Measurements from ENCODE around the gene CIAO2B.
A peak's percentile ranks its signal among the peaks of the same experiment; 100 is the strongest.

The CIAO2B gene

GRCh38 chr16:66913711-66914110 is 20.5 kb downstream of the CIAO2B start:
- no peak overlapping the region for H4K8ac ChIP-seq (ENCODE audit: low read depth, low read length)
- no CpG with 5 or more reads among the region's 4 CpGs for WGBS, 2 donors (ENCODE audit: extremely low coverage in 2 of 2, insufficient read length in 2 of 2, insufficient replicate concordance in 1 of 2)
- no peak overlapping the region for H2BK120ac ChIP-seq (ENCODE audit: low read depth, low read length)
- H3K4ac ChIP-seq (ENCODE audit: low read length): no peak overlapping the region
- no peaks in the 10 kb centered on the region for H3K36me3 ChIP-seq (replicated peaks in 1 of 2; ENCODE audit: control insufficient read depth in 2 of 2, insufficient read depth in 2 of 2, low read length in 2 of 2)
- H2BK5ac ChIP-seq (ENCODE audit: low read length): no peak overlapping the region
- H3K27ac ChIP-seq (replicated peaks; ENCODE audit: low read length): no peak overlapping the region
- no peak overlapping the region for H3K23ac ChIP-seq (ENCODE audit: low read depth, low read length, poor library complexity)
- no peak overlapping the region for H2AFZ ChIP-seq (ENCODE audit: low read length)
- no peak overlapping the region for H3K9ac ChIP-seq (ENCODE audit: low read depth, low read length, poor library complexity)
- no peak overlapping the region for H2BK12ac ChIP-seq (ENCODE audit: low read length)
- H3K4me1 ChIP-seq (ENCODE audit: control insufficient read depth in 2 of 2, insufficient read depth in 1 of 2, low read depth in 1 of 2, low read length in 2 of 2): peaks cover 0 to 10% of the 10 kb centered on the region in 2 donors
- H3K27me3 ChIP-seq (ENCODE audit: control insufficient read depth in 3 of 3, insufficient read depth in 3 of 3, low read depth in 1 of 3, low read length in 3 of 3): peaks cover 0 to 37% (median 0%) of the 10 kb centered on the region in 3 experiments
- no peak for DNase-seq (ENCODE audit: low spot score)
- H2BK15ac ChIP-seq (ENCODE audit: low read length): no peak overlapping the region
- no peak overlapping the region for H3K18ac ChIP-seq (ENCODE audit: low read length)
- H3K79me1 ChIP-seq (ENCODE audit: low read depth, low read length): no peaks in the 10 kb centered on the region
- peak overlapping the region; percentile 31 for H2AK5ac ChIP-seq (ENCODE audit: low read depth, low read length)
- H3K4me2 ChIP-seq (ENCODE audit: insufficient read depth, low read length, poor library complexity, severe bottlenecking): no peak overlapping the region
- peak overlapping the region; percentile 63 for H3K14ac ChIP-seq (ENCODE audit: low read length)
- H4K91ac ChIP-seq (ENCODE audit: low read depth, low read length, poor library complexity): no peak overlapping the region
- peaks cover 0 to 1% of the 10 kb centered on the region in 2 donors for H3K9me3 ChIP-seq (replicated peaks in 1 of 2; ENCODE audit: control insufficient read depth in 2 of 2, insufficient read depth in 1 of 2, low read depth in 1 of 2, low read length in 2 of 2)
- H3K4me3 ChIP-seq (ENCODE audit: low read length in 2 of 2): no peak overlapping the region

DNA sequence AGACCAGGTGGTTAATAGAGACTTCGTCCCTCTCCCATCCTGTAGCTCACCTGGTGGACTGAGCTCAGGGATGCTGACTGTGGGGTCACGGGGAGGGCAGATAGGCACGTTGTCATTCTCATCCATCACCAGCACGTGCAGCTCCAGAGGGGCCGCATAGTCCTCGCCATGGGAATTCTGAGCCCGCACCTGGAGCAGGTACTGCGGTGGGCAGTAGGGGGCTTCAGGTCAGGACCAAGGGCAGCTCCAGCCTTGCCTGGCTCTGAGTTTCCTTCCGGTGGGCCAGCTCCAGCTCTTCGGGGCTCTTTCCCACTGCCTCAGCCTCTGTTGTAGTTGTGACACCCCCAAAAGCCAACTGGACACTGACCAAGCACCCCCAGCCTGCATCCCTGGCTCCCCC is 21.1 kb downstream of the CIAO2B start:
- no peak overlapping the region for H2BK12ac ChIP-seq (ENCODE audit: low read length)
- no CpG with 5 or more reads among the region's 10 CpGs for WGBS, 2 donors (ENCODE audit: extremely low coverage in 2 of 2, insufficient read length in 2 of 2, insufficient replicate concordance in 1 of 2)
- H3K18ac ChIP-seq (ENCODE audit: low read length): no peak overlapping the region

DNA sequence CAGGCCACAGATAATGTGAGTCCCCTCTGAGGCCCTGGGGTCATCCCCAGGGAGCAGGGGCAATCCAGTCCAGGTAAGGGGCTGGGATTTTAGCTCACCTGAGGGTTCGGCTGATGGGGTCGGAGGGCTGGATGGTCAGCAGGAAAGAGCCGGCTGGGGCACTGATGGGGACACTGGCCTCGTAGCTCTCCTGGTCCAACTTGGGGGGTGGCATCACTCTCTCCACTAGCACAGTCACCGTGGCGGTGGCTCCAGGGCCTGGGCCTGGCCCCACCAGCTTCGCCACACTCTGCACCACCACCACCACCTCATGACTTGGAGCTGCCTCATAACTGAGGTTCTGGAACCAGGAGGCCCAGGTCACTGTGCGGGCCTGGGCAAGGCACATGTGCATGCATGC is 22.4 kb downstream of the CIAO2B start:
- H4K91ac ChIP-seq (ENCODE audit: low read depth, low read length, poor library complexity): no peak overlapping the region
- H3K4me2 ChIP-seq (ENCODE audit: insufficient read depth, low read length, poor library complexity, severe bottlenecking): no peak overlapping the region
- no peak overlapping the region for H2BK15ac ChIP-seq (ENCODE audit: low read length)
- no peak for DNase-seq (ENCODE audit: low spot score)
- peak overlapping the region; percentile 76 for H2BK12ac ChIP-seq (ENCODE audit: low read length)
- peak overlapping the region; percentile 33 for H3K18ac ChIP-seq (ENCODE audit: low read length)
- peak overlapping the region; percentile 69 for H3K23ac ChIP-seq (ENCODE audit: low read depth, low read length, poor library complexity)
- H2BK5ac ChIP-seq (ENCODE audit: low read length): peak overlapping the region; percentile 72
- H3K9ac ChIP-seq (ENCODE audit: low read depth, low read length, poor library complexity): peak overlapping the region; percentile 66
- H3K36me3 ChIP-seq (replicated peaks in 1 of 2; ENCODE audit: control insufficient read depth in 2 of 2, insufficient read depth in 2 of 2, low read length in 2 of 2): no peaks in the 10 kb centered on the region
- H3K79me1 ChIP-seq (ENCODE audit: low read depth, low read length): no peaks in the 10 kb centered on the region
- H2BK120ac ChIP-seq (ENCODE audit: low read depth, low read length): no peak overlapping the region
- WGBS, 2 donors (ENCODE audit: extremely low coverage in 2 of 2, insufficient read length in 2 of 2, insufficient replicate concordance in 1 of 2): no CpG with 5 or more reads among the region's 8 CpGs
- peaks cover 0 to 10% of the 10 kb centered on the region in 2 donors for H3K4me1 ChIP-seq (ENCODE audit: control insufficient read depth in 2 of 2, insufficient read depth in 1 of 2, low read depth in 1 of 2, low read length in 2 of 2)
- no peak overlapping the region for H2AFZ ChIP-seq (ENCODE audit: low read length)
- H4K8ac ChIP-seq (ENCODE audit: low read depth, low read length): no peak overlapping the region
- peaks cover 0 to 1% of the 10 kb centered on the region in 2 donors for H3K9me3 ChIP-seq (replicated peaks in 1 of 2; ENCODE audit: control insufficient read depth in 2 of 2, insufficient read depth in 1 of 2, low read depth in 1 of 2, low read length in 2 of 2)
- no peak overlapping the region for H2AK5ac ChIP-seq (ENCODE audit: low read depth, low read length)
- H3K4ac ChIP-seq (ENCODE audit: low read length): no peak overlapping the region
- H3K27ac ChIP-seq (replicated peaks; ENCODE audit: low read length): no peak overlapping the region
- no peak overlapping the region for H3K4me3 ChIP-seq (ENCODE audit: low read length in 2 of 2)
- no peak overlapping the region for H3K14ac ChIP-seq (ENCODE audit: low read length)
- peaks cover 0 to 41% (median 0%) of the 10 kb centered on the region in 3 experiments for H3K27me3 ChIP-seq (ENCODE audit: control insufficient read depth in 3 of 3, insufficient read depth in 3 of 3, low read depth in 1 of 3, low read length in 3 of 3)

More for the DNA sequence above, 21.1 kb downstream of the CIAO2B start:
- no peak overlapping the region for H2BK15ac ChIP-seq (ENCODE audit: low read length)
- H3K4me1 ChIP-seq (ENCODE audit: control insufficient read depth in 2 of 2, insufficient read depth in 1 of 2, low read depth in 1 of 2, low read length in 2 of 2): peaks cover 0 to 10% of the 10 kb centered on the region in 2 donors
- no peak overlapping the region for H3K4me3 ChIP-seq (ENCODE audit: low read length in 2 of 2)
- peaks cover 0 to 1% of the 10 kb centered on the region in 2 donors for H3K9me3 ChIP-seq (replicated peaks in 1 of 2; ENCODE audit: control insufficient read depth in 2 of 2, insufficient read depth in 1 of 2, low read depth in 1 of 2, low read length in 2 of 2)
- no peak overlapping the region for H2BK5ac ChIP-seq (ENCODE audit: low read length)
- no peak overlapping the region for H3K23ac ChIP-seq (ENCODE audit: low read depth, low read length, poor library complexity)
- peaks cover 0 to 37% (median 0%) of the 10 kb centered on the region in 3 experiments for H3K27me3 ChIP-seq (ENCODE audit: control insufficient read depth in 3 of 3, insufficient read depth in 3 of 3, low read depth in 1 of 3, low read length in 3 of 3)
- no peak overlapping the region for H3K4me2 ChIP-seq (ENCODE audit: insufficient read depth, low read length, poor library complexity, severe bottlenecking)
- H3K79me1 ChIP-seq (ENCODE audit: low read depth, low read length): no peaks in the 10 kb centered on the region
- no peaks in the 10 kb centered on the region for H3K36me3 ChIP-seq (replicated peaks in 1 of 2; ENCODE audit: control insufficient read depth in 2 of 2, insufficient read depth in 2 of 2, low read length in 2 of 2)
- H2AFZ ChIP-seq (ENCODE audit: low read length): no peak overlapping the region
- H3K4ac ChIP-seq (ENCODE audit: low read length): no peak overlapping the region
- H3K27ac ChIP-seq (replicated peaks; ENCODE audit: low read length): no peak overlapping the region
- H4K91ac ChIP-seq (ENCODE audit: low read depth, low read length, poor library complexity): no peak overlapping the region
- no peak overlapping the region for H4K8ac ChIP-seq (ENCODE audit: low read depth, low read length)
- H3K9ac ChIP-seq (ENCODE audit: low read depth, low read length, poor library complexity): no peak overlapping the region
- no peak for DNase-seq (ENCODE audit: low spot score)
- peak overlapping the region; percentile 31 for H2AK5ac ChIP-seq (ENCODE audit: low read depth, low read length)
- no peak overlapping the region for H2BK120ac ChIP-seq (ENCODE audit: low read depth, low read length)
- H3K14ac ChIP-seq (ENCODE audit: low read length): peak overlapping the region; percentile 63

- H4K91ac ChIP-seq (ENCODE audit: low read depth, low read length, poor library complexity): no peak overlapping the region
- no peak overlapping the region for H2AK5ac ChIP-seq (ENCODE audit: low read depth, low read length)
- H3K36me3 ChIP-seq (replicated peaks in 1 of 2; ENCODE audit: control insufficient read depth in 2 of 2, insufficient read depth in 2 of 2, low read length in 2 of 2): no peaks in the 10 kb centered on the region
- H2BK12ac ChIP-seq (ENCODE audit: low read length): no peak overlapping the region
- no peak overlapping the region for H3K18ac ChIP-seq (ENCODE audit: low read length)
- H2BK5ac ChIP-seq (ENCODE audit: low read length): no peak overlapping the region
- no peak overlapping the region for H3K4ac ChIP-seq (ENCODE audit: low read length)
- H3K14ac ChIP-seq (ENCODE audit: low read length): no peak overlapping the region
- no peak overlapping the region for H3K4me2 ChIP-seq (ENCODE audit: insufficient read depth, low read length, poor library complexity, severe bottlenecking)
- no CpG with 5 or more reads among the region's 5 CpGs for WGBS, 2 donors (ENCODE audit: extremely low coverage in 2 of 2, insufficient read length in 2 of 2, insufficient replicate concordance in 1 of 2)
- no peak overlapping the region for H3K4me3 ChIP-seq (ENCODE audit: low read length in 2 of 2)
- H3K79me1 ChIP-seq (ENCODE audit: low read depth, low read length): no peaks in the 10 kb centered on the region
- no peak overlapping the region for H2AFZ ChIP-seq (ENCODE audit: low read length)
- H3K27ac ChIP-seq (replicated peaks; ENCODE audit: low read length): no peak overlapping the region
- no peak overlapping the region for H3K23ac ChIP-seq (ENCODE audit: low read depth, low read length, poor library complexity)
- H3K9me3 ChIP-seq (replicated peaks in 1 of 2; ENCODE audit: control insufficient read depth in 2 of 2, insufficient read depth in 1 of 2, low read depth in 1 of 2, low read length in 2 of 2): peaks cover 0 to 1% of the 10 kb centered on the region in 2 donors
- DNase-seq (ENCODE audit: low spot score): no peak
- H3K9ac ChIP-seq (ENCODE audit: low read depth, low read length, poor library complexity): no peak overlapping the region
- no peak overlapping the region for H2BK120ac ChIP-seq (ENCODE audit: low read depth, low read length)
- H4K8ac ChIP-seq (ENCODE audit: low read depth, low read length): no peak overlapping the region
- peaks cover 0 to 43% (median 0%) of the 10 kb centered on the region in 3 experiments for H3K27me3 ChIP-seq (ENCODE audit: control insufficient read depth in 3 of 3, insufficient read depth in 3 of 3, low read depth in 1 of 3, low read length in 3 of 3)
- no peak overlapping the region for H2BK15ac ChIP-seq (ENCODE audit: low read length)
- peaks cover 0 to 10% of the 10 kb centered on the region in 2 donors for H3K4me1 ChIP-seq (ENCODE audit: control insufficient read depth in 2 of 2, insufficient read depth in 1 of 2, low read depth in 1 of 2, low read length in 2 of 2)
Measured at GRCh38 chr16:66911112-66911511, 23.1 kb downstream of the CIAO2B start.

All from neuronal stem cell (in vitro differentiated cells).